Nephron progenitor cell (in vitro differentiated cells): Measurements from ENCODE around the gene ARHGAP26.

Experiments used
- DNase-seq: peaks from one replicate; pipeline ENCODE4 v3.0.0; 2021
- H3K27ac Mint-ChIP-seq: 2 replicates; pipeline ENCODE4 v1.8.0; 2021; ENCODE audit warnings: mild to moderate bottlenecking, moderate library complexity, mixed read lengths
- H3K27me3 Mint-ChIP-seq: 2 replicates; pipeline ENCODE4 v1.8.0; 2021; ENCODE audit warnings: mild to moderate bottlenecking, low read depth, mixed read lengths; ENCODE audit not compliant: poor library complexity
- H3K36me3 Mint-ChIP-seq: 2 replicates; pipeline ENCODE4 v1.8.0; 2021; ENCODE audit warnings: low read depth, mixed read lengths
- H3K4me1 Mint-ChIP-seq: 2 replicates; pipeline ENCODE4 v1.8.0; 2021; ENCODE audit warnings: mixed read lengths
- H3K4me3 Mint-ChIP-seq: 2 replicates; pipeline ENCODE4 v1.8.0; 2021; ENCODE audit warnings: mild to moderate bottlenecking, moderate library complexity, mixed read lengths
- H3K9me3 Mint-ChIP-seq: 2 replicates; pipeline ENCODE4 v1.8.0; 2021; ENCODE audit warnings: mild to moderate bottlenecking, moderate library complexity, mixed read lengths
- TF ChIP-seq, protein P1 (sequence below): fragments of 200-600 bp; sonication (generic); IDR thresholded peaks from 2 replicates; pipeline ENCODE4 v1.5.0; 2021; ENCODE audit warnings: antibody characterized with exemption

ARHGAP26 gene

DNA sequence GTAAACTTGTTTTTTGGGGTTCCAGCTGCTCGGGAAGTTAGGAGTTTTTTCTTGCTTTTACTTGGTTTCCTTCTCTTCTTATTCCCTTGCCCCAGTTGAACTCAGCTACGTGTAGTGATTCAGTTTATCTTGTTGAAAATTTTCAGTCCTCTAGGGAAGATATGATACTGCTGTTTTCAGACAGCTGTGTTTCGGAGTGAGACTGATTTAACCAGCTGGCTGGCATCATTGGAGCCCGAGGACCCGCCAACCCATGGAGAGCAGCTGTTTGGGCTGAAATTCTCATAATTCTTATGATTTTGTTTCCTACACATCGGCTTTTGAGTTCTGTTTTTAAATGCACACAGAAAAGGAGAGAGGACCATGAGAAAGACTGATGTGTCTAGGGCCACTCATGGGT lies 361.8 kb downstream of the ARHGAP26 start:
- H3K9me3 Mint-ChIP-seq: no peaks in the 10 kb centered on the region

DNA sequence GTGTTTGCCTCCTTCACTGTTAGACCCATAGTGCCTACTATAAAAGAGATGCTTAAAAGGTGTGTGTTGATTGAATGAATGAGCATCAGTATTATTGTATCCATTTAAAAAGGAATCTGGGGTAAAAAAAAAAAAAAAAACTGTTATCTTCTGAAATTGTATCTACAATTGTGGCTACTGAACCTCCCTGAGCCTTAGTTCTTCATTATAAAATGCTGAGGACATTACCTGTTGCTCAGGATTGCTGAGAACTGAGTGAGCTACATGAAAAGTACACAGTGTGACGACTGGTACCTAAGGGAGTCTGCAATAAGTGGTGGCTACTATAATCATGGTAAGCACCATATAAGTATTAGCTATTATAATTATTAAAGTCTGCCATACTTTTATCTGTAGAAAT lies 362.6 kb downstream of the ARHGAP26 start:
- Mint-ChIP-seq H3K27me3 (no peaks in the 10 kb centered on the region), H3K27ac (no peak overlapping the region), H3K4me1 (peaks cover 57% of the 10 kb centered on the region), H3K4me3 (no peak overlapping the region), H3K9me3 (no peaks in the 10 kb centered on the region), H3K36me3 (no peaks in the 10 kb centered on the region)
- TF ChIP-seq, protein P1, sequence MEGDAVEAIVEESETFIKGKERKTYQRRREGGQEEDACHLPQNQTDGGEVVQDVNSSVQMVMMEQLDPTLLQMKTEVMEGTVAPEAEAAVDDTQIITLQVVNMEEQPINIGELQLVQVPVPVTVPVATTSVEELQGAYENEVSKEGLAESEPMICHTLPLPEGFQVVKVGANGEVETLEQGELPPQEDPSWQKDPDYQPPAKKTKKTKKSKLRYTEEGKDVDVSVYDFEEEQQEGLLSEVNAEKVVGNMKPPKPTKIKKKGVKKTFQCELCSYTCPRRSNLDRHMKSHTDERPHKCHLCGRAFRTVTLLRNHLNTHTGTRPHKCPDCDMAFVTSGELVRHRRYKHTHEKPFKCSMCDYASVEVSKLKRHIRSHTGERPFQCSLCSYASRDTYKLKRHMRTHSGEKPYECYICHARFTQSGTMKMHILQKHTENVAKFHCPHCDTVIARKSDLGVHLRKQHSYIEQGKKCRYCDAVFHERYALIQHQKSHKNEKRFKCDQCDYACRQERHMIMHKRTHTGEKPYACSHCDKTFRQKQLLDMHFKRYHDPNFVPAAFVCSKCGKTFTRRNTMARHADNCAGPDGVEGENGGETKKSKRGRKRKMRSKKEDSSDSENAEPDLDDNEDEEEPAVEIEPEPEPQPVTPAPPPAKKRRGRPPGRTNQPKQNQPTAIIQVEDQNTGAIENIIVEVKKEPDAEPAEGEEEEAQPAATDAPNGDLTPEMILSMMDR: no peak
- no peak for DNase-seq

More for the DNA sequence above, 361.8 kb downstream of the ARHGAP26 start:
- DNase-seq: no peak
- Mint-ChIP-seq H3K36me3 (no peaks in the 10 kb centered on the region), H3K4me1 (peaks cover 64% of the 10 kb centered on the region), H3K27me3 (no peaks in the 10 kb centered on the region), H3K27ac (no peak overlapping the region), H3K4me3 (no peak overlapping the region)
- TF ChIP-seq, protein P1: no peak

DNA sequence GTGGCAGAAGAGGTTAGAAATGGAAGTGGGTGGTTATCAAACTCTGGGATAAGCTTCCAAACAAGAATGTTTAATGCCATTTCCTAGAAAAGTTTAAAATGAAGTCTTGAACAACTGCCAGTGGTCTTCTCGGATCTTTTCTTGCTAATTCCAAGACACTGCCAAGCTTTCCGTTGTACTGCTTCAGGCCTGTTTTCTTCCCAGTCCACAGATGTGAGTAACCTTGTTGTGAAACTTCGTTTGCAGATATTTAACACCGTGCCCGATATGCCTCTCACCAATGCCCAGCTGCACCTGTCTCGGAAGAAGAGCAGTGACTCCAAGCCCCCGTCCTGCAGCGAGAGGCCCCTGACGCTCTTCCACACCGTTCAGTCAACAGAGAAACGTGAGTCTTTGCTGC lies 363.5 kb downstream of the ARHGAP26 start:
- no peak for DNase-seq
- TF ChIP-seq, protein P1: no peak

DNA sequence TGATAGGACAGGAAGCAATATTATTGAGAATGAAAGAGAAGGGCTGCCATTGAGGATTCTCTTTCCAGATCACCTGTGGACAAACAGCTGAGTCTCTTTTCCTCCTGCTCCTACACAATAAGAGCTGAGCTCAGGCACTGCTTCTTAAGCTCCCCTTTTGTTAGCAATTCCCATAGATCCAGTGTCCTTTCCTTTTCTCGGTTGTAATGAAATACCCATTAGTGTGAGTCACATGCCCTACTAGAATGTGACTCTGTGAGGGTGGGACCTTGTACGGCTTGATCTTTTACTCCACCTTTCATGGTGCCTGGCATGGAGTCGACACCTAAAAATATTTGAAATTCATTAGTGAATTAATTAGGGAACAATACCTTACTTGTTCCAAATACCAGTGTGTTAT lies 364.1 kb downstream of the ARHGAP26 start:
- H3K27ac Mint-ChIP-seq: no peak overlapping the region
- H3K36me3 Mint-ChIP-seq: no peaks in the 10 kb centered on the region
- H3K27me3 Mint-ChIP-seq: no peaks in the 10 kb centered on the region
- no peaks in the 10 kb centered on the region for H3K9me3 Mint-ChIP-seq
- no peak for DNase-seq
- TF ChIP-seq, protein P1: no peak
- peaks cover 42% of the 10 kb centered on the region for H3K4me1 Mint-ChIP-seq
- H3K4me3 Mint-ChIP-seq: no peak overlapping the region

More for the DNA sequence above, 363.5 kb downstream of the ARHGAP26 start:
- Mint-ChIP-seq H3K4me3 (no peak overlapping the region), H3K4me1 (peaks cover 47% of the 10 kb centered on the region), H3K9me3 (no peaks in the 10 kb centered on the region), H3K27ac (no peak overlapping the region), H3K27me3 (no peaks in the 10 kb centered on the region), H3K36me3 (no peaks in the 10 kb centered on the region)

DNA sequence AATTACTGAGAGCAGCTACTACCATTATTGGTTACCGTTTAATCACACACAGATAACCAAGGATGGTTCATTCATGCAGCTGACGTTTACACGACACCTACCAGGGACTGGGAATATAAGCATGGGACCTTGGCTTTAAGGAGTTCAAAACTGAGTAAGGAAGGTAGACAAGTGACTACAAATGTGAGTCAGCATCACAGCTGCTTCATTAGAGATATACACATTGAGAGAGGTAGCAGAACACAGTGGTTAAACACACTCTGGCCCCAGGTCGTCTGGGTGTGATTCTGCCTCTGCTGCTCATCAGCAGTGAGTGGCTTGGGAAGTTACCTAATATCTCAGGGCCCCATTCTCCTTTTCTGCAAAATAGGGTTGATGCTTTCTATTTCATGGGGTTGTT lies 364.7 kb downstream of the ARHGAP26 start:
- TF ChIP-seq, protein P1: no peak
- H3K36me3 Mint-ChIP-seq: no peaks in the 10 kb centered on the region
- H3K27ac Mint-ChIP-seq: no peak overlapping the region
- no peak overlapping the region for H3K4me3 Mint-ChIP-seq
- no peaks in the 10 kb centered on the region for H3K9me3 Mint-ChIP-seq
- DNase-seq: no peak
- no peaks in the 10 kb centered on the region for H3K27me3 Mint-ChIP-seq
- peaks cover 36% of the 10 kb centered on the region for H3K4me1 Mint-ChIP-seq

GRCh38 chr5:143135832-143136551 lies 365.8 kb downstream of the ARHGAP26 start:
- TF ChIP-seq, protein P1: no peak
- DNase-seq: no peak
- Mint-ChIP-seq H3K36me3 (no peaks in the 10 kb centered on the region), H3K9me3 (no peaks in the 10 kb centered on the region), H3K27ac (no peak overlapping the region), H3K4me1 (peaks cover 25% of the 10 kb centered on the region), H3K4me3 (no peak overlapping the region), H3K27me3 (no peaks in the 10 kb centered on the region)
